ENCODE results near the gene DMBT1.
"Not testable (repeated sequence)": the region's sequence is repeated elsewhere in the genome, so short reads cannot be mapped to it uniquely, and the experiment has no call there.

DMBT1 gene

GRCh38 chr10:122550427-122550826, 10.1 kb upstream of the DMBT1 start:
- no peak for DNase-seq

GRCh38 chr10:122550983-122551382, 9.6 kb upstream of the DMBT1 start:
- DNase-seq: no peak

DNA sequence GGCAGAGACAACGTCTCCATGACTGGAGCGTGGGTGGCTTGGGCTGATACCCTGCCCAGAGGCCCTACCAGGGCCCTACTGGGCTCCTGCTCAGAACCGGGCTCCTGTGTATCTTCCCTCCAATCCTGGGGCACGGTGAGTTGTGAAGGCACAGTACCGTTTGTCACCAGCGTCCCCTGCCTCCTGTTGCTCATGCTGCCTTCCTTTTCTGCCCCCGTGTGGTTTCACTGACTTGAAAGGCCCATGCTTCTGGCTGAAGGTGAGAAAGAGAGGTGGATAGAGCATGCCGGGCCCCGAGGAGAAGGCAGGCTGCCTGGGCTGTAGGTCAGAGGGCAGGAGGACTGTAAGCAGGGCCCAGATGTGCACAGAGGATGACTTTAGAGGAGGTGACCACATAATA, 9.1 kb upstream of the DMBT1 start:
- DNase-seq: no peak

- DNase-seq: no peak
These were observed 7.2 kb upstream of the DMBT1 start for GRCh38 chr10:122553341-122553740.

- DNase-seq: no peak
These were observed 6.2 kb upstream of the DMBT1 start for GRCh38 chr10:122554131-122555036.

- DNase-seq: peak; percentile 28
These were observed 5.1 kb upstream of the DMBT1 start for GRCh38 chr10:122555442-122555841.

DNA sequence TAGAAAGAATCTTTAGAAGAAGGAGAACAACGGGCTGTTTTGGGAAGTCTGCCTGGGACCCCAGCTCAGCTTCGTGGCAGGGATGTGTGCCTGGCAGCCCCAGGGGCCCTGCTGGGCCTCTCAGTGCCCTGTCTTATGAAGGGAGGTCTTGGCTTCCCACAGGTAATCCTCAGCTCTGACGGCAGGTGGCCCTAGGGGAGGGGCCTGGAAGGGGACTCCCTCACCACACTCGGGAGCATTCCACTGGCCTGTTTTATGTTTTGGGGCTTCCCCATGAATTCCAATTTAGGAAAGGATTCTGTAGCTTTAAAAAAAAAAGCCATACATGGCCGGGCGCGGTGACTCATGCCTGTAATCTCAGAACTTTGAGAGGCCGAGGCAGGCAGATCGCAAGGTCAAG, 3.0 kb upstream of the DMBT1 start:
- no peak for DNase-seq

DNA sequence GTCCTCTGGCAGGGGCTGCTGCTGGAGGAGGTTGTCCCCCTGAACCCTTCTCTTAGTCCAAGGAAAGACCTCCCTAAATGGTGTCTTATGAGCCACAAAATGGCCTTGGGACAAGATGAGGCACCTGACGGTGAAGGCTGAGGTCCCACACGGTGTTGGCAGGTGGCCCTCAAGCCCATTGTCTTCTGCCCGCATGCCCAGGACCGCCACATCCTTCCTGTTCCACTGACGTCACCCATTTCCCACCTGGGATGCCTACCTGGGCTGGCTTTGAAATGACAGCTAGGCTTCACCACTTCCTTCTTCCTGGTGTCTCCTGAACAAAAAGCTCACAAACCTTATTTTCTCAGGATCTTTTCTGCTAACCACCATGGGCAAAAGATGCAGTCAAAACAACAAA, 2.1 kb upstream of the DMBT1 start:
- DNase-seq: no peak

GRCh38 chr10:122559228-122559627, 1.3 kb upstream of the DMBT1 start:
- DNase-seq: no peak

DNA sequence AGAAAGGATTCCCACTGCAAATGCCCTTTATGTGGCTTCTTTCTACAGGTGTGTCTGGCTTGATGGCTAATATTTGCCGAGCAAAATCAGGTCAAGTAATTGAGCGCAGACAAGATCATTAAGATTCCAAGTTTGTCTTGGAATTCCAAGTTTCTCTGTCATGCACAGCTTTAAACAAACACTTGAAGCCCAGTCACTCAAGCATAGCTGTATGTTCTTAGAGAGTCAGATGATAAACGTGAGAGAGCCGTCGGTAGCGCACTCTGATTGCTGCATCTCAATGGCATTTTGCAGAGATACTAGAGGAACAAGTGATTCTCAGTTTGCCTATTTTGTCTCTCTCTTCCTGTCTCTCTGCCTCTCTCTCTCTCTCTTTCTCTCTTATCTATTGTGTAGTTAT, 658 bp downstream of the DMBT1 start:
- no peak for DNase-seq

GRCh38 chr10:122561792-122562191, 1.2 kb downstream of the DMBT1 start:
- DNase-seq: no peak

DNA sequence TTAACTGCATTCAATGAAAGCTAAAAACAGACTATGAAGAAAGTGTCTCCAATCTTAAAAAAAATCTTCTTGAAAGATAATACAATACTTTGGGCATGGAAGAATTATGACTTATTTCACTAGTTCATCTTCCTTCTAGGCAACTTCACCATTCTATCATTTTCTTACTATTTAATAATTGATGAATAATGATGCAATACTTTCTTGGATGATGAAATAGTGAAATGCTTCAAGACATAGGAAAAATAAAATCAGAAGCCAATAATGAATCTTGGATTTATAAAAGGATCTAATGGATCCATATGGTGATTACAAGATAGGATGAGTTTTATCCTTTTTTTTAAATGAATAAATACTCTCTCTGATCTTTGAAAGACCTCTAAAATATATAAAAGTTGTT, 4.4 kb downstream of the DMBT1 start:
- no peak for DNase-seq

- DNase-seq: peak; percentile 42
These were observed 5.2 kb downstream of the DMBT1 start for GRCh38 chr10:122565766-122566206.

- no peak for DNase-seq
These were observed 6.1 kb downstream of the DMBT1 start for GRCh38 chr10:122566632-122567031.

DNA sequence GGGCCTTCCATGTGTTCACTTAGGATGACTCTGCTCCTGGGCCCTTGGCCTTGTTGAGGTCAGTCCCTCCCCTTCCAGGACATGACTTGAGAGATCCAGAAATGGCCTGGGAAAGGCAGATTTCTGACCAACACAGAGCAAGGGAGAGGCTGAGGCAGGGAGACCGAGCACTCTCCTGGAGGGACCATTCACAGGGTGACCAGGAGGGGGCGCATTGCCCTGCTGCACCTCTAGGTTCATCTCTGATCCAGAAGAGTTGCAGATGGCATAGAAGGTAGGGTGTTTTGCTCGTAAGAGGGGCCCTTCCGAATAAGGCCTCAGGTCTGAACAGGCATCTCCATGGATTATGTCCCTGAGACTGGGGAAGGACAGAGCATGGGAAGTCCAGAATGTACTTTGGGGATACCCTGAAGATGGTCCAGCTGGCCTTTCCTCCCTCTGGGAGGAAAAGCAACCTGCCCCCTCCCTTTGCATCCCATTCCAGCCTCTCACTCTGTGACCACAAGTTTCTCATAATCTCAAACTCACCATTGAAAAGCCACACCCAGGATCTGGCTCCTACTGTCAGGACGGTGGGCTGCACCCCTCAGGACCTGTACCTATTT, 6.6 kb downstream of the DMBT1 start:
- DNase-seq: no peak

DNA sequence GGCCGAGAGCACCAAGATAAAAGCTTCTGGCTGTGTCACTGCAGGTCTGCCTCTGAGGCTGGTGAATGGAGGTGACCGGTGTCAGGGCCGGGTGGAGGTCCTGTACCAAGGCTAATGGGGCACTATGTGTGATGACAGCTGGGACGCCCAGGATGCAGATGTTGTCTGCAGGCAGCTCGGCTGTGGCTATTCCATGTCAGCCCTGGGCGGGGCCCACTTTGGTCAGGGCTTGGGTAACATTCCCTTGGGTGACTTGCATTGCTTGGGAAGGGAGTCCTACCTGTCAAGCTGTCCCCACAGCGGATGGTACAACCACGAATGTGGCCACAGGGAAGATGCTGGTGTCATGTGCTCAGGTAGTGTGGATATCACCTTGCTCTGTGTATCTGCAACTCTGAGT, 8.0 kb downstream of the DMBT1 start:
- DNase-seq: no peak

DNA sequence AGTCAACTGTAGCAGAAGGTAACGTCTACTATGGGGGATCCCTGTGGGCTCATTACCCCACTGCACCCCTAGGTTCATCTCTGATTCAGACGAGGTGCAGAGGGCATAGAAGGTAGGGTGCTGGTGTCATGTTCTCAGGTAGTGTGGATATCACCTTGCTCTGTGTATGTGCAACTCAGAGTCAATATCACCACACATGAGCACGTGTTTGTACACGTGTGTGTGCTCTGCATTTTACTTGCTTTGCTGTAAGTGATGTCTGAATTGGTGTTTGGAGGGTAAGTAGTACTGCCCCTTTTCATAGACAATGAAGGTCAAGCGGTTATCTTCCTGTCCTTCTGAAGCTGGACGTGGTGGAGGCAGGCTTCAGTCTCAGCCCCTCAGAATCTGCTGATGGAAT, 10.4 kb downstream of the DMBT1 start:
- DNase-seq: no peak

DNA sequence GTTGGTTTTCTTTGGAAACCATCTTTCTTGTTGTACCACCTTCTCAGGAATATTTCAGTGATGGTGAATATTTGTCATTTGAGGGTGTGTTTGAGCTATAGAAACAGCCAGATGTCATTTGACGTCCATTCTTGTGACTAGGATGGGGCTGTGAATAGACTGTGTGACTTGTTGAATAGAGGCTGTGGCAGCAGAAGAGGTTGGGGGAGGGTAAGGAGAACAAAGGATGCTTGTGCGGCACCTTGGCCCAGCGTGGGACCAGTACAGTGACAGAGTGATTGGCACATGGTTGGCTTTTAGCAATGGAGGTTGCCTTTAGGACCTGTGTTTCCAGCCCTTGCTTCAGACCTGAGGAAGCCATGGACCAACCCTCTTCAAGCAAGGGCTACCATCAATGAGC, 11.3 kb downstream of the DMBT1 start:
- DNase-seq: no peak

GRCh38 chr10:122575776-122576175, 15.2 kb downstream of the DMBT1 start:
- DNase-seq: no peak

DNA sequence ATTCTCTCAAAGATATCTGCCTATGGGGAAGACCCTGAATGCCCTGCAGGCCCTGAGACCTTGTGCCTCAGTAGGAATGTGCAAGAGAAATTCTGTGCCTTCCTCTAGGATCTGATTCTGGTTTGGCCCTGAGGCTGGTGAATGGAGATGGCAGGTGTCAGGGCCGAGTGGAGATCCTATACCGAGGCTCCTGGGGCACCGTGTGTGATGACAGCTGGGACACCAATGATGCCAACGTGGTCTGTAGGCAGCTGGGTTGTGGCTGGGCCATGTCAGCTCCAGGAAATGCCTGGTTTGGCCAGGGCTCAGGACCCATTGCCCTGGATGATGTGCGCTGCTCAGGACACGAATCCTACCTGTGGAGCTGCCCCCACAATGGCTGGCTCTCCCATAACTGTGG, 15.7 kb downstream of the DMBT1 start:
- no peak for DNase-seq

GRCh38 chr10:122577311-122577885, 16.8 kb downstream of the DMBT1 start:
- no peak for DNase-seq

- not testable (repeated sequence) for DNase-seq
These were observed 25.5 kb downstream of the DMBT1 start for GRCh38 chr10:122586070-122586469.

GRCh38 chr10:122587098-122587760, 26.7 kb downstream of the DMBT1 start:
- no peak for DNase-seq

GRCh38 chr10:122588381-122588780, 27.8 kb downstream of the DMBT1 start:
- DNase-seq: no peak
